Hepatocyte (in vitro differentiated cells): Measurements from ENCODE around the gene PRRC2A. TPM values are rescaled to one million over a fixed set of nuclear protein-coding genes. Genes with fewer than 3 reads are reported as not detected.
A peak's percentile ranks its signal among the peaks of the same experiment; 100 is the strongest.

ENCODE experiments used
- DNase-seq: peaks from one replicate; pipeline ENCODE4 v3.0.0-alpha.2; 2016; ENCODE audit warnings: low spot score
- H2AFZ ChIP-seq: fragments of 200-600 bp; sonication (generic); 2 replicates; pipeline ENCODE4 v1.6.0; 2016; ENCODE audit warnings: antibody characterized with exemption, mild to moderate bottlenecking
- H3K27ac ChIP-seq: fragments of 200-600 bp; sonication (generic); 2 replicates; pipeline ENCODE4 v1.5.1; 2016; ENCODE audit warnings: mild to moderate bottlenecking
- H3K27me3 ChIP-seq: fragments of 200-600 bp; sonication (generic); 2 replicates; pipeline ENCODE4 v1.6.1; 2016
- H3K36me3 ChIP-seq: fragments of 200-600 bp; sonication (generic); replicated peaks from 2 replicates; pipeline ENCODE4 v1.5.1; 2016; ENCODE audit warnings: low read depth; ENCODE audit not compliant: insufficient read depth
- H3K4me1 ChIP-seq: fragments of 200-600 bp; sonication (generic); 2 replicates; pipeline ENCODE4 v1.5.1; 2016; ENCODE audit warnings: mild to moderate bottlenecking, moderate library complexity; ENCODE audit not compliant: insufficient read depth
- H3K4me2 ChIP-seq: fragments of 200-600 bp; sonication (generic); 2 replicates; pipeline ENCODE4 v1.6.0; 2016
- H3K4me3 ChIP-seq: fragments of 200-600 bp; sonication (generic); 2 replicates; pipeline ENCODE4 v1.5.1; 2016; ENCODE audit warnings: mild to moderate bottlenecking
- H3K79me2 ChIP-seq: fragments of 200-600 bp; sonication (generic); 2 replicates; pipeline ENCODE4 v1.6.0; 2017; ENCODE audit warnings: mild to moderate bottlenecking
- H3K9me2 ChIP-seq: fragments of 200-600 bp; sonication (generic); replicated peaks from 2 replicates; pipeline ENCODE4 v1.6.0; 2017; ENCODE audit warnings: mild to moderate bottlenecking; ENCODE audit not compliant: insufficient read depth
- H3K9me3 ChIP-seq: fragments of 200-600 bp; sonication (generic); 2 replicates; pipeline ENCODE4 v1.5.1; 2016; ENCODE audit warnings: low read depth, mild to moderate bottlenecking
- H4K20me1 ChIP-seq: fragments of 200-600 bp; sonication (generic); 2 replicates; pipeline ENCODE4 v1.6.0; 2016; ENCODE audit warnings: mild to moderate bottlenecking; ENCODE audit not compliant: insufficient read depth, poor library complexity, severe bottlenecking
- EZH2 ChIP-seq: fragments of 200-600 bp; sonication (generic); IDR thresholded peaks from 2 replicates; pipeline ENCODE4 v1.6.1; 2016; ENCODE audit warnings: antibody characterized with exemption, mild to moderate bottlenecking, borderline replicate concordance
- EZH2phosphoT487 ChIP-seq: fragments of 200-600 bp; sonication (generic); IDR thresholded peaks from one replicate; pipeline ENCODE4 v1.6.1; 2018; ENCODE audit warnings: antibody characterized with exemption, mild to moderate bottlenecking, low read depth, moderate library complexity; ENCODE audit not compliant: unreplicated experiment, severe bottlenecking
- WGBS: methylation state at CpG from one replicate; pipeline ENCODE4 v1.1.6; 2016; ENCODE audit warnings: low lambda C conversion rate; ENCODE audit errors: missing lambda C conversion rate; 5-methylcytosine and 5-hydroxymethylcytosine counted together
- microRNA-seq: library from miRNA; unstranded; fragments of <30 nt; microRNA quantifications from one replicate; pipeline ENCODE4, GENCODE V29; 2017
- polyA plus RNA-seq: library from polyadenylated mRNA; unstranded; fragments of >200 nt; fragmentation: Nextera tagmentation; extraction: Ambion mirVana; gene quantifications from 2 replicates; pipeline ENCODE4 v1.2.1, GENCODE V29; 2016
- small RNA-seq: library from RNA; depleted of rRNA; stranded (forward); fragments of <200 nt; gene quantifications from one replicate; pipeline ENCODE3, GENCODE V24; 2014
- total RNA-seq: library from RNA; depleted of rRNA; stranded (reverse); fragments of >200 nt; gene quantifications from 2 replicates; pipeline ENCODE4 v1.2.3, GENCODE V29; 2014
- TF ChIP-seq, protein P1 (sequence below): fragments of 200-600 bp; sonication (generic); IDR thresholded peaks from 2 replicates; pipeline ENCODE4 v1.5.1; 2016; ENCODE audit warnings: antibody characterized with exemption, mild to moderate bottlenecking; ENCODE audit not compliant: poor library complexity

The PRRC2A gene
- total and polyA plus RNA-seq, 2 experiments from 2014 or later, result 47.5 to 50.2 TPM

DNA sequence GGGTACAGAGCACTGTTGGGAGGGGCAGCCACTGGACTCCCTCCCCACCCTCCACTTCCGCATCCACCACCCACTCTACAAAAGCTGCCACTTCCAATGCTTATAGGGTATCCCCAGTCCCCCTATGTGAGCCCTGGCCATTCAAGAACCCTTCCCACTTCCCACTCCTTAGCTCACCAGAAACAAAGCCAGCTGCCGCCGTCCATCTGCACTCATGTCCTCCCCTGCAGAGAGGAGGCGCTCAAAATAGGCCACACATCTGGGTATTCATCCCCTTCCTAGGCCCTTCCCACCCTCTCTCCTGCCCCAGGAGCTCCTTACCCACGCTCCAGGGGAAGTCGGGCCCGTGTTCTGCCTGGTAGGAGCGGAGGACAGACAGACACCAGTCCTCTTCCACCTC lies 66.8 kb downstream of the PRRC2A start:
- no peak for DNase-seq
- H3K4me2 ChIP-seq, result no peak overlapping the region
- no peaks in the 10 kb centered on the region for H3K9me2 ChIP-seq
- no peak overlapping the region for H2AFZ ChIP-seq
- no peaks in the 10 kb centered on the region for H3K79me2 ChIP-seq
- TF ChIP-seq EZH2 (no peak), EZH2phosphoT487 (no peak)
- TF ChIP-seq, protein P1, sequence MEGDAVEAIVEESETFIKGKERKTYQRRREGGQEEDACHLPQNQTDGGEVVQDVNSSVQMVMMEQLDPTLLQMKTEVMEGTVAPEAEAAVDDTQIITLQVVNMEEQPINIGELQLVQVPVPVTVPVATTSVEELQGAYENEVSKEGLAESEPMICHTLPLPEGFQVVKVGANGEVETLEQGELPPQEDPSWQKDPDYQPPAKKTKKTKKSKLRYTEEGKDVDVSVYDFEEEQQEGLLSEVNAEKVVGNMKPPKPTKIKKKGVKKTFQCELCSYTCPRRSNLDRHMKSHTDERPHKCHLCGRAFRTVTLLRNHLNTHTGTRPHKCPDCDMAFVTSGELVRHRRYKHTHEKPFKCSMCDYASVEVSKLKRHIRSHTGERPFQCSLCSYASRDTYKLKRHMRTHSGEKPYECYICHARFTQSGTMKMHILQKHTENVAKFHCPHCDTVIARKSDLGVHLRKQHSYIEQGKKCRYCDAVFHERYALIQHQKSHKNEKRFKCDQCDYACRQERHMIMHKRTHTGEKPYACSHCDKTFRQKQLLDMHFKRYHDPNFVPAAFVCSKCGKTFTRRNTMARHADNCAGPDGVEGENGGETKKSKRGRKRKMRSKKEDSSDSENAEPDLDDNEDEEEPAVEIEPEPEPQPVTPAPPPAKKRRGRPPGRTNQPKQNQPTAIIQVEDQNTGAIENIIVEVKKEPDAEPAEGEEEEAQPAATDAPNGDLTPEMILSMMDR, result no peak
- H3K4me3 ChIP-seq, result no peak overlapping the region
- H4K20me1 ChIP-seq, result no peaks in the 10 kb centered on the region
- no peak overlapping the region for H3K27ac ChIP-seq
- no peaks in the 10 kb centered on the region for H3K27me3 ChIP-seq
- peaks cover 6% of the 10 kb centered on the region for H3K4me1 ChIP-seq
- no peaks in the 10 kb centered on the region for H3K9me3 ChIP-seq
- 92% methylated on average over 8 of the region's 8 CpGs for WGBS
- H3K36me3 ChIP-seq, result no peaks in the 10 kb centered on the region

Small RNAs within 50 kb of the gene (microRNA-seq; reads per million reads assigned to microRNA genes)
- gene MIR6832, result 2.2 reads per million

Small RNAs within 50 kb of the gene (small RNA-seq; reads per million reads assigned to genes)
- gene MIR6832 (not detected), gene RF00019 (not detected), gene SNORA38 (3.7 reads per million, percentile 91 among the genes with 10 or more reads in this experiment), gene UQCRHP1 (not detected)

Other genes with a start within 250 kb of the PRRC2A start
Only the 30 nearest of the 35 such genes appear.
- 0.40 and 0.67 TPM in 2 replicates for gene MICB, start 122.6 kb upstream of the PRRC2A start, total RNA-seq
- 0.11 and 0.44 TPM in 2 replicates for gene MICB, start 122.6 kb upstream of the PRRC2A start, polyA plus RNA-seq
- gene MCCD1, start 91.8 kb upstream of the PRRC2A start, total RNA-seq, result 0.47 and 1.2 TPM in 2 replicates
- gene MCCD1, start 91.8 kb upstream of the PRRC2A start, polyA plus RNA-seq, result 1.3 and 2.0 TPM in 2 replicates
- 207 and 287 TPM in 2 replicates for gene DDX39B, start 78.7 kb upstream of the PRRC2A start, total RNA-seq
- gene DDX39B, start 78.7 kb upstream of the PRRC2A start, polyA plus RNA-seq, result 210 and 238 TPM in 2 replicates
- 0.63 and 0.88 TPM in 2 replicates for gene ATP6V1G2, start 74.1 kb upstream of the PRRC2A start, total RNA-seq
- 0.73 TPM in 1 of 2 replicates, not detected in the other for gene ATP6V1G2, start 74.1 kb upstream of the PRRC2A start, polyA plus RNA-seq
- gene NFKBIL1, start 73.1 kb upstream of the PRRC2A start, total RNA-seq, result 22.7 and 28.9 TPM in 2 replicates
- 25.0 and 30.3 TPM in 2 replicates for gene NFKBIL1, start 73.1 kb upstream of the PRRC2A start, polyA plus RNA-seq
- not detected in 2 replicates for gene LTA, start 48.4 kb upstream of the PRRC2A start, total RNA-seq
- gene LTA, start 48.4 kb upstream of the PRRC2A start, polyA plus RNA-seq, result not detected in 2 replicates
- 0.63 TPM in 1 of 2 replicates, not detected in the other for gene TNF, start 45.1 kb upstream of the PRRC2A start, total RNA-seq
- gene TNF, start 45.1 kb upstream of the PRRC2A start, polyA plus RNA-seq, result 0.91 and 1.3 TPM in 2 replicates
- 2.4 and 4.0 TPM in 2 replicates for gene LTB, start 38.3 kb upstream of the PRRC2A start, total RNA-seq
- gene LTB, start 38.3 kb upstream of the PRRC2A start, polyA plus RNA-seq, result 6.0 and 10.6 TPM in 2 replicates
- not detected in 2 replicates for gene LST1, start 34.4 kb upstream of the PRRC2A start, total RNA-seq
- gene LST1, start 34.4 kb upstream of the PRRC2A start, polyA plus RNA-seq, result 1.5 and 2.4 TPM in 2 replicates
- gene NCR3, start 27.7 kb upstream of the PRRC2A start, total RNA-seq, result not detected in 2 replicates
- not detected in 2 replicates for gene NCR3, start 27.7 kb upstream of the PRRC2A start, polyA plus RNA-seq
- 4.1 and 4.6 TPM in 2 replicates for gene AIF1, start 5.5 kb upstream of the PRRC2A start, total RNA-seq
- gene AIF1, start 5.5 kb upstream of the PRRC2A start, polyA plus RNA-seq, result 7.2 and 12.8 TPM in 2 replicates
- gene BAG6, start 31.9 kb downstream of the PRRC2A start, total RNA-seq, result 113 and 148 TPM in 2 replicates
- 84.6 and 85.7 TPM in 2 replicates for gene BAG6, start 31.9 kb downstream of the PRRC2A start, polyA plus RNA-seq
- 9.3 and 10.4 TPM in 2 replicates for gene APOM, start 35.2 kb downstream of the PRRC2A start, total RNA-seq
- gene APOM, start 35.2 kb downstream of the PRRC2A start, polyA plus RNA-seq, result 28.2 and 40.7 TPM in 2 replicates
- gene C6orf47, start 40.1 kb downstream of the PRRC2A start, total RNA-seq, result 21.3 and 23.3 TPM in 2 replicates
- gene C6orf47, start 40.1 kb downstream of the PRRC2A start, polyA plus RNA-seq, result 19.8 and 25.4 TPM in 2 replicates
- gene GPANK1, start 44.3 kb downstream of the PRRC2A start, total RNA-seq, result 11.5 and 18.1 TPM in 2 replicates
- gene GPANK1, start 44.3 kb downstream of the PRRC2A start, polyA plus RNA-seq, result 18.5 and 23.8 TPM in 2 replicates
- 155 and 185 TPM in 2 replicates for gene CSNK2B, start 45.4 kb downstream of the PRRC2A start, total RNA-seq
- 181 and 202 TPM in 2 replicates for gene CSNK2B, start 45.4 kb downstream of the PRRC2A start, polyA plus RNA-seq
- gene LY6G5B, start 49.3 kb downstream of the PRRC2A start, total RNA-seq, result 2.2 and 5.3 TPM in 2 replicates
- gene LY6G5B, start 49.3 kb downstream of the PRRC2A start, polyA plus RNA-seq, result 14.9 and 18.9 TPM in 2 replicates
- 0.32 TPM in 1 of 2 replicates, not detected in the other for gene LY6G5C, start 60.4 kb downstream of the PRRC2A start, total RNA-seq
- gene LY6G5C, start 60.4 kb downstream of the PRRC2A start, polyA plus RNA-seq, result 0.63 and 5.0 TPM in 2 replicates
- gene ABHD16A, start 82.6 kb downstream of the PRRC2A start, total RNA-seq, result 63.2 and 66.8 TPM in 2 replicates
- 81.3 and 94.7 TPM in 2 replicates for gene ABHD16A, start 82.6 kb downstream of the PRRC2A start, polyA plus RNA-seq
- gene LY6G6F, start 86.2 kb downstream of the PRRC2A start, total RNA-seq, result not detected in 2 replicates
- not detected in 2 replicates for gene LY6G6F, start 86.2 kb downstream of the PRRC2A start, polyA plus RNA-seq
- gene LY6G6D, start 94.6 kb downstream of the PRRC2A start, total RNA-seq, result 1.3 TPM in 1 of 2 replicates, not detected in the other
- gene LY6G6D, start 94.6 kb downstream of the PRRC2A start, polyA plus RNA-seq, result 1.2 and 3.0 TPM in 2 replicates
- not detected in 2 replicates for gene LY6G6C, start 101.0 kb downstream of the PRRC2A start, total RNA-seq
- gene LY6G6C, start 101.0 kb downstream of the PRRC2A start, polyA plus RNA-seq, result 0.30 and 0.39 TPM in 2 replicates
- gene MPIG6B, start 102.7 kb downstream of the PRRC2A start, total RNA-seq, result not detected in 2 replicates
- 0.33 TPM in 1 of 2 replicates, not detected in the other for gene MPIG6B, start 102.7 kb downstream of the PRRC2A start, polyA plus RNA-seq
- gene DDAH2, start 108.6 kb downstream of the PRRC2A start, total RNA-seq, result 93.8 and 108 TPM in 2 replicates
- gene DDAH2, start 108.6 kb downstream of the PRRC2A start, polyA plus RNA-seq, result 137 and 157 TPM in 2 replicates
- 454 and 463 TPM in 2 replicates for gene CLIC1, start 115.8 kb downstream of the PRRC2A start, total RNA-seq
- 555 and 599 TPM in 2 replicates for gene CLIC1, start 115.8 kb downstream of the PRRC2A start, polyA plus RNA-seq
- 6.4 and 7.9 TPM in 2 replicates for gene MSH5, start 119.3 kb downstream of the PRRC2A start, total RNA-seq
- gene MSH5, start 119.3 kb downstream of the PRRC2A start, polyA plus RNA-seq, result 4.9 and 8.5 TPM in 2 replicates
- gene SAPCD1, start 141.9 kb downstream of the PRRC2A start, total RNA-seq, result 1.4 and 4.1 TPM in 2 replicates
- gene SAPCD1, start 141.9 kb downstream of the PRRC2A start, polyA plus RNA-seq, result 1.8 and 2.0 TPM in 2 replicates
- gene VWA7, start 156.6 kb downstream of the PRRC2A start, total RNA-seq, result 1.5 and 3.4 TPM in 2 replicates
- gene VWA7, start 156.6 kb downstream of the PRRC2A start, polyA plus RNA-seq, result 2.8 and 5.2 TPM in 2 replicates
- gene VARS1, start 175.0 kb downstream of the PRRC2A start, total RNA-seq, result 23.3 and 36.6 TPM in 2 replicates
- 51.0 and 59.6 TPM in 2 replicates for gene VARS1, start 175.0 kb downstream of the PRRC2A start, polyA plus RNA-seq
- 42.9 and 51.9 TPM in 2 replicates for gene LSM2, start 186.3 kb downstream of the PRRC2A start, total RNA-seq
- 48.7 and 57.9 TPM in 2 replicates for gene LSM2, start 186.3 kb downstream of the PRRC2A start, polyA plus RNA-seq